HG02759 (cell line): Measurements from ENCODE around the gene MINDY1.
A peak's percentile ranks its signal among the peaks of the same experiment; 100 is the strongest.

Experiments used
- ATAC-seq: cut with Tn5 transposase; IDR thresholded peaks from one replicate; pipeline ENCODE4 v1.9.1; 2021; ENCODE audit warnings: mild to moderate bottlenecking, moderate library complexity; ENCODE audit not compliant: unreplicated experiment

The MINDY1 gene

DNA sequence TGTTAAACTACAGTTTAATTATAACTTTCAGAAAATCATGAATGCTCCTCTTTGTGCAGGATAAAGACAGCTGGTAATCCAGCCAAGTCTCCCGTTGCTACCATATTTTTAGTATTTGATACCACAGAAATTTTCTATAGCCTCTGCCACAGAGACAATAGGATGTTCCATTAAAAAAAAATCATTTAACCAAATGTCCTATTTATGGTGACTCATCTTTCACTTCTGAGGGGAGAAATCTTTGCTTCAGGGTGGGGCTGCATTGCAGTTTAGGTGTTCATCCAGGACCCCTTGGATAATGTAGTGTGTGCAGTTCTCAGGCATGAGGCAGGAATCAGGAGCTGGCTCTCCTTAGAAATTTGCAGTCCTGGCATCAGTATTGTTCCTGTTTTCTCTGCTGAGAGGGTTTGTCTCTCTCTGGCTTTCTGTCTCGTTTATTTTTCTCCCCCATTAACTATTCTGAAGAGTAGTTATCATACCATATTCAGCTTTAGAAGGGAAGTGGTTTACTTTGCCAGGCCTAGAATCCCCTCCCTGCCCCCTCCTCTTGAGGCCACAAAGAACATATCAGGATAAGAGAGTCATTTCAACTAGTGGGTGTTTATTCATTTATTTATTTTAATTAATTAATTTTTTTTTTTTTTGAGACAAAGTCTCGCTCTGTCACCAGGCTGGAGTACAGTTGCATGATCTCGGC, 4.6 kb upstream of the MINDY1 start:
- no peak for ATAC-seq

- no peak for ATAC-seq
Observed at GRCh38 chr1:151010346-151010726, 3.6 kb upstream of the MINDY1 start.

GRCh38 chr1:151009674-151010345, 3.1 kb upstream of the MINDY1 start:
- ATAC-seq: no peak

GRCh38 chr1:151009206-151009587, 2.5 kb upstream of the MINDY1 start:
- no peak for ATAC-seq

- peak; percentile 81 for ATAC-seq
Observed at GRCh38 chr1:151008244-151009205, 1.8 kb upstream of the MINDY1 start, which contains the start of gene PRUNE1. PRUNE1 (plus strand) TSS chr1:151008449; CDS start chr1:151008633, 184 bp downstream.

DNA sequence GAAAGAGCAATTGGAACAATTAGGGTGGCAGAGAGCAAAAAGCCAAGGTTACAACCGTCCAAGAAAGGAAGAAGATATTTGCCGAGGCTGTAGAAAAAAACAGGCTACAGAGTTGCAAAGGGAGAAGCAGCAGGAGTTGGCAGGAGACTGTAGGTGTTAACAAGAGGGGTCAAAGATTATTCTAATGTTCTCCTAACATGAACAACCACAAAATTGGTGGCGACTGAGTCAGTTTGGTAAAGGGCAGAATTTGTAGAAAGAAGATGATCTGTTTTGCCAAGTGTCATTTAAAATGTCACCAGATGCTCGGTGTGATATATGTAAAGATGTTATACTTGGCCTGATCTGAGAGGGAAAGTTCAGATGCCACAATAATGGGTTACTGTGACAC, 1.1 kb upstream of the MINDY1 start:
- ATAC-seq: no peak

GRCh38 chr1:151005729-151006319, 878 bp downstream of the MINDY1 start:
- ATAC-seq: no peak

DNA sequence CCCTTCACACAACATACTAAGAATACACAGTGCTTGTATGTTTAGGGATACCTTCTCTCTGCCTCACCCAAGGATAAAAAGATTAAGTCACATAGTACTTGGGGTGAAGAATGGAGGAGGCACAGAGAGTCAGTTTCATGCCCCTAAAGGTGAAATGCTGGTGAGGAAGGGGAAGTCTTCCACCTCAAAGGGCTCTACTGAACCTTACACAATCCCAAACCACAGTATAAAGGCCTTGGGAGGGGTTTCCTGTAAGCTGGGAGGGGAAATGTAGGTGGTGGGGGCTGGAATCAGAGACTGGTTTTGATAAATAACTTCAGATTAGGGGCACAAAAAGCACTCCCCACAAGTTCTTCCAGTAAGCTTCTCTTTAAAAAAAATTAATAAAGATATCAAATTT, 3.5 kb downstream of the MINDY1 start:
- no peak for ATAC-seq

DNA sequence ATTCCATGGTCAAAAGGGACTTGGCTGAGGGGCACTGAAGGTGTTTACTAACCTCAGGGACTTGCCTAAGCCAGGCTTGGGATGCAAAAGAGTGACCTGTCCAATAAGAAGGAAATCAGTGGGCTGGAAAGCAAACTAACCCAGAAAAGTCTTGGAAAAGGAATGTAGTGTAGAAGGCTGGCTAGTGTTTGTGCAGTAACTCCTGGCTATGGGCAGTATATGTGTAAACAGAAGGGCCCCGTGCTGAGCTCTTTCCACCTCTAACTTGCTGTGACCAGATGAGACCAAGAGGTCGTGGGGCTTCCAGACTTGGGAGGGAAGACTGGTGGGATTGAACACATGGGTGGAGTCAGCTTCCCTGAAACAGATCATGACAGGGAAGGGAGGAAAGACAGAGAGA, 4.1 kb downstream of the MINDY1 start:
- ATAC-seq: no peak

- no peak for ATAC-seq
Observed at GRCh38 chr1:151002051-151002450, 4.7 kb downstream of the MINDY1 start.

DNA sequence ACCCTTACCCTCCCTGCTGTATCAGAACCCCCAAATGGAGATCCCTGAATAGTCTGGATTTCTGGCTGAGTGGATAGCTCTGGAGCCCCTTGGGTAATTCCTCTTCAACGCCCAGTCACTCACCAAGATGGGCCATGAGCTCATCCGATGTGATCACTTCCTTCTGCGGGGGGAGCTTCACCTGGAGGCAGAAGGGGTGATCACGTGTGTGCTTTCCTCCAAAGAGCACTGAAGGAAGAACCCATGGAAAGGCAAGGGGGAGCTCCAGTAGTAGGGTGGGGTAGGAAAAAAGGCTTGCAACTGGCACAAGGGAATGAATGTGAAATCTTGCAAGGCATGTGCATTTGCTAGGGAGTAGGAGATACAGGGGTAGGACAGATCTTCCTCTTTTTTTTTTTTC, 5.1 kb downstream of the MINDY1 start:
- no peak for ATAC-seq

GRCh38 chr1:151000408-151000807, 6.3 kb downstream of the MINDY1 start:
- no peak for ATAC-seq

DNA sequence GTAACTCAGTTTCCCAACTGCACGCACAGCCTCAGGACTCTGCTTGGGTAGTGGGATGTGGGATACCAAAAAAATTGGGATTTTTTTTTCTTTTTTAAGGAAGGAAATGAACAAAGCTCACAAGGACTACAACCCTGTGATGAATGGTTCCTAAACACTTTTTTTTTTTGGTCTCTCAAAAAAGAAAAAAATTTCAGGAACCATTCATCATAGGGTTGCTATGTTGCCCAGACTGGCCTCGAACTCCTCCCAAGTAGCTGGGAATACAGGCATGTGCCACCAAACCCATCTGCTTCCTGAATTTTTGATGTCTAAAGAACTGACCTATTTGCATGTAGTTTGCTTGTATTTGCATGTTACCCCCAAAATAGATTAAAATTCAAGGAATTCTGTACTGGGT, 6.8 kb downstream of the MINDY1 start:
- no peak for ATAC-seq

GRCh38 chr1:150999051-150999674, 7.5 kb downstream of the MINDY1 start:
- no peak for ATAC-seq

- no peak for ATAC-seq
Observed at GRCh38 chr1:150997949-150998348, 8.8 kb downstream of the MINDY1 start.

- ATAC-seq: no peak
Observed at GRCh38 chr1:150997126-150997872, 9.4 kb downstream of the MINDY1 start.

DNA sequence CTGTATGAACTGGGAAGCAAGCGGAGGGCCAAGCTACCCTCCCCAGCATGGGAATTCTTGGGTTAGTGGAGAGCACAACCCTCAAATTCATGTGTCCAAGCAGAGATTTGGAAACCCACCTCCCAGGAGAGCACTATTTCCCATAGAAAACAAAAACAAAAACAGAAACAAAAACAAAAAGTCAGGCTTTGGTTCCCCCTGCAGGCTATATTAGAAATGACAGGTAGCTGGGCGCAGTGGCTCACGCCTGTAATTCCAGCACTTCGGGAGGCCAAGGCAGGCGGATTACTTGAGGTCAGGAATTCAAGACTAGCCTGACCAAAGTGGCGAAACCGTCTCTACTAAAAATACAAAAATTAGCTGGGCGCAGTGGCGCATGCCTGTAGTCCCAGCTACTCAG, 10.8 kb downstream of the MINDY1 start:
- no peak for ATAC-seq

- ATAC-seq: no peak
Observed at GRCh38 chr1:150995460-150995859, 11.2 kb downstream of the MINDY1 start.

DNA sequence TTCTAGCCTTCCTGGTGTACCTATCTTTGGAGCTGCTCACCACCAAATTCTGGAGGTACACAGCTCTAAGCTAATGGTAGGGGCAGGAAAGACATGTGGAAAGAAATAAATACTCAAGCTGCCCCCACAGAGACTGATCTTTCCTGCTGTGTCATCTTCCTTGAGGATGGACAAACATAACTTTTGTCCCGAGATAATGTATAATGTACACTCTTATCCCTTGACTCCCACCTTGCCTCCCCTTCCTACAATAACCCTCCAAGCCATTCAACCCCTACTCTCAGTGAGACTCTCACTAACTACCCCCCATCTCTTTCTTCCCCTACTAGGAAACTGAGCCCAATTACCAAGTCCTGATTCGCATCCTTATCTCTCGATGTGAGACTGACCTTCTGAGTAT, 12.5 kb downstream of the MINDY1 start:
- ATAC-seq: no peak

- no peak for ATAC-seq
Observed at GRCh38 chr1:150992626-150993025, 14.1 kb downstream of the MINDY1 start.
